Mesenchymal stem cell (in vitro differentiated cells and primary cell): ENCODE results near the gene TACR2.

Source experiments
- DNase-seq: peaks from one replicate; pipeline ENCODE4 v3.0.0-alpha.2; 2013
- H2AFZ ChIP-seq: one replicate; pipeline ENCODE4 v1.6.1; 2013; ENCODE audit warnings: low read depth, mild to moderate bottlenecking, control low read depth, inconsistent platforms, low read length, moderate library complexity
- H2AK5ac ChIP-seq: 2 replicates; pipeline ENCODE4 v1.6.1; 2013; ENCODE audit warnings: low read length, moderate library complexity, mild to moderate bottlenecking, inconsistent platforms; ENCODE audit not compliant: severe bottlenecking
- H2BK120ac ChIP-seq: one replicate; pipeline ENCODE4 v1.6.1; 2013; ENCODE audit warnings: low read depth, mild to moderate bottlenecking, inconsistent platforms, low read length, moderate library complexity
- H2BK12ac ChIP-seq, 2 experiments: one replicate each; pipeline ENCODE4 v1.6.1; 2013; ENCODE audit warnings: inconsistent platforms in 2 of 2, low read length in 2 of 2, mild to moderate bottlenecking in 2 of 2, moderate library complexity in 2 of 2, control low read depth in 1 of 2
- H2BK15ac ChIP-seq: one replicate; pipeline ENCODE4 v1.6.1; 2013; ENCODE audit warnings: mild to moderate bottlenecking, low read depth, inconsistent platforms; ENCODE audit not compliant: poor library complexity, severe bottlenecking
- H2BK5ac ChIP-seq: 2 replicates; pipeline ENCODE4 v1.6.1; 2013; ENCODE audit warnings: low read depth, mild to moderate bottlenecking, low read length, control low read depth, inconsistent platforms; ENCODE audit not compliant: poor library complexity, severe bottlenecking
- H3K14ac ChIP-seq, 2 experiments: one replicate each; pipeline ENCODE4 v1.6.1; 2013; ENCODE audit warnings: inconsistent platforms in 2 of 2, low read length in 2 of 2, control low read depth in 1 of 2, mild to moderate bottlenecking in 1 of 2, moderate library complexity in 1 of 2
- H3K18ac ChIP-seq, 2 experiments: one replicate each; pipeline ENCODE4 v1.6.1; 2013; ENCODE audit warnings: inconsistent platforms in 2 of 2, low read length in 2 of 2, control low read depth in 1 of 2, low read depth in 1 of 2, mild to moderate bottlenecking in 1 of 2
- H3K23ac ChIP-seq, 2 experiments: one replicate each; pipeline ENCODE4 v1.6.1; 2013; ENCODE audit warnings: inconsistent platforms in 2 of 2, low read length in 2 of 2, mild to moderate bottlenecking in 2 of 2, moderate library complexity in 2 of 2, control low read depth in 1 of 2
- H3K27ac ChIP-seq: 2 replicates; pipeline ENCODE4 v1.5.1; 2013; ENCODE audit warnings: mild to moderate bottlenecking, moderate library complexity, low read length, control low read depth, inconsistent platforms; ENCODE audit not compliant: poor library complexity, severe bottlenecking
- H3K27me3 ChIP-seq, 2 experiments: 2 replicates each; pipeline versions ENCODE4 v1.6.1 to v1.7.0; 2013; ENCODE audit warnings: low read length in 2 of 2, mild to moderate bottlenecking in 2 of 2, moderate library complexity in 2 of 2, control low read depth in 1 of 2, inconsistent platforms in 1 of 2; ENCODE audit not compliant: control insufficient read depth in 1 of 2, insufficient read depth in 1 of 2
- H3K36me3 ChIP-seq, 2 experiments: 2 replicates each; pipeline versions ENCODE4 v1.6.1 to v1.7.0; 2013; ENCODE audit warnings: low read length in 2 of 2, control low read depth in 1 of 2, inconsistent platforms in 1 of 2, low read depth in 1 of 2, mild to moderate bottlenecking in 1 of 2; ENCODE audit not compliant: insufficient read depth in 2 of 2, control insufficient read depth in 1 of 2
- H3K4ac ChIP-seq, 2 experiments: one replicate each; pipeline ENCODE4 v1.6.1; 2013; ENCODE audit warnings: inconsistent platforms in 2 of 2, low read length in 2 of 2, mild to moderate bottlenecking in 2 of 2, moderate library complexity in 2 of 2, control low read depth in 1 of 2, low read depth in 1 of 2
- H3K4me1 ChIP-seq: 2 replicates; pipeline ENCODE4 v1.6.1; 2013; ENCODE audit warnings: low read depth, low read length, control low read depth; ENCODE audit not compliant: control insufficient read depth, insufficient read depth
- H3K4me2 ChIP-seq: 2 replicates; pipeline ENCODE4 v1.6.1; 2013; ENCODE audit warnings: low read length, mild to moderate bottlenecking, inconsistent platforms; ENCODE audit not compliant: poor library complexity, severe bottlenecking
- H3K4me3 ChIP-seq, 2 experiments: 2 replicates each; pipeline versions ENCODE4 v1.5.1 to v1.7.0; 2013; ENCODE audit warnings: low read length in 2 of 2, mild to moderate bottlenecking in 2 of 2, control low read depth in 1 of 2, low read depth in 1 of 2; ENCODE audit not compliant: insufficient read depth in 1 of 2
- H3K79me1 ChIP-seq: replicated peaks from 2 replicates; pipeline ENCODE4 v1.6.1; 2013; ENCODE audit warnings: mild to moderate bottlenecking, control low read depth, low read length, inconsistent platforms; ENCODE audit not compliant: poor library complexity, severe bottlenecking
- H3K9ac ChIP-seq: 2 replicates; pipeline ENCODE4 v1.7.0; 2013; ENCODE audit warnings: mild to moderate bottlenecking, low read length, moderate library complexity
- H3K9me3 ChIP-seq: 2 replicates; pipeline ENCODE4 v1.7.0; 2013; ENCODE audit warnings: mild to moderate bottlenecking, low read length; ENCODE audit not compliant: control insufficient read depth
- H4K8ac ChIP-seq: one replicate; pipeline ENCODE4 v1.6.1; 2013; ENCODE audit warnings: inconsistent platforms, mild to moderate bottlenecking, low read length, moderate library complexity
- H4K91ac ChIP-seq: one replicate; pipeline ENCODE4 v1.6.1; 2013; ENCODE audit warnings: mild to moderate bottlenecking, low read length, inconsistent platforms
- WGBS: methylation state at CpG from one replicate; pipeline ENCODE4 v1.1.7; 2013; ENCODE audit warnings: mixed read lengths; 5-methylcytosine and 5-hydroxymethylcytosine counted together

Gene TACR2

DNA sequence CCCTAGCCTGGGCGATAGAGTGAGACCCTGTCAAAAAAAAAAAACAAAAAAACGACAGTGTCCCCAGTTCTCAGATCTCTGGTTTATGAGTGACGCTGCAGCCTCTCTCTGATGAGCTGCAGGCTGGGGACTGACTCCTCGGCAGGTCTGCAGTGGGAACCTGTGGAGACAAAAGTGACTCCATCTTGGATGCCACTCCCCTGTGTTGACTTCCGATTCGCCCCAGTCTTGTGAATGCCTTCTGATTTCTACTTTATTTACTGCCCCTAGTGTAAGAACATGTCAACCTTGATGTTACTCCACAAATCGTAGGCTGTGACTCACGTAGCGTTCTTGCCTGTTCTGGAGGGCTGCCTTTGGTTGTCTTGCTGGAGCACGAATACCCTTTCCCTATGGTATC is 6.2 kb downstream of the TACR2 start:
- Histone ChIP-seq H2BK12ac (no peak overlapping the region), H3K18ac (no peak overlapping the region), H3K4me3 (no peak overlapping the region), H3K4me2 (no peak overlapping the region), H3K4me1 (peaks cover 14% of the 10 kb centered on the region), H4K8ac (no peak overlapping the region), H3K79me1 (no peaks in the 10 kb centered on the region), H3K27me3 (peaks cover 0 to 2% of the 10 kb centered on the region in 2 experiments), H2AK5ac (no peak overlapping the region), H3K23ac (no peak overlapping the region), H2BK120ac (no peak overlapping the region), H3K4ac (no peak overlapping the region), H4K91ac (no peak overlapping the region), H3K27ac (no peak overlapping the region), H3K9me3 (no peaks in the 10 kb centered on the region), H3K9ac (peak overlapping the region; percentile 50), H2BK15ac (no peak overlapping the region), H2BK5ac (no peak overlapping the region), H3K36me3 (peaks cover 0 to 1% of the 10 kb centered on the region in 2 experiments), H2AFZ (no peak overlapping the region), H3K14ac (no peak overlapping the region)
- 91% methylated on average over 10 of the region's 10 CpGs for WGBS
- DNase-seq = no peak

DNA sequence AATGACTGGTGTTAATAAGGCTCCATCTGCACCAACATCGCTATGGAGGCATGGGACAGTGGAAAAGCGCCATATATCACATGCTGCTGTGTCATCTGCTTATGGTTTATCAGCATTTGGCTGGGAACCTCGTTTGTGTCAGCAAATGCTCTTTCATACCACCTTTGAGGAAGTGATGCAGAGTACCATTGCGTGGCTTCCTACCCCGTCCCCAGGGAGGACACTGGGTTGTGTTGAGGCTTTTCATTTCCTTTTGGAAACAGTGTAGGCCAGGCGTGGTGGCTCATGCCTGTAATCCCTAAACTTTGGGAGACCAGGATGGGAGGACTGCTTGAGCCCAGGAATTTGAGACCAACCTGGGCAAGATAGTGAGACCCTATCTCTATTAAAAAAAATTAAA is 6.8 kb downstream of the TACR2 start:
- Histone ChIP-seq H3K14ac (no peak overlapping the region), H3K27ac (no peak overlapping the region), H2BK120ac (no peak overlapping the region), H3K4me3 (no peak overlapping the region), H3K4me2 (no peak overlapping the region), H3K18ac (no peak overlapping the region), H3K9ac (no peak overlapping the region), H2AFZ (no peak overlapping the region), H3K27me3 (no peaks in the 10 kb centered on the region), H3K9me3 (no peaks in the 10 kb centered on the region), H3K23ac (no peak overlapping the region), H2BK12ac (no peak overlapping the region), H3K79me1 (no peaks in the 10 kb centered on the region), H3K4me1 (peaks cover 14% of the 10 kb centered on the region), H4K8ac (no peak overlapping the region), H2BK15ac (no peak overlapping the region), H2BK5ac (no peak overlapping the region), H3K36me3 (peaks cover 0 to 3% of the 10 kb centered on the region in 2 experiments), H4K91ac (no peak overlapping the region), H2AK5ac (no peak overlapping the region), H3K4ac (no peak overlapping the region)
- 78% methylated on average over 6 of the region's 6 CpGs for WGBS
- no peak for DNase-seq

DNA sequence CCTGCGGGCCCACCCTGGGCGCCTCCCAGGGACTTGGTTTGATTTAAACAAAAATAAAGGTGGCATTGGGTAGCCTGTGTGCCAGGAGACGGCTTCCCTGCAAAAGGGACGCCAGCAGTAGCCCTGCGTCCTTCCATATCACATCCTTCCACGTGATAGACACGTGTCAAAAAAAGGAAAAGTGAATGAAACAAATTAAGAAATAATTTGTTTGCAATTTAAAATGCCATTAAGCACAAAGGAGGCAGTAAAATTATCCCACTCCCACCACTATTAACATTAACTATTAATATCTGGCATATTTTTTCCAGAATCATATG is 7.6 kb downstream of the TACR2 start:
- Histone ChIP-seq H2BK120ac (peak overlapping the region; percentile 50), H3K27me3 (no peaks in the 10 kb centered on the region), H3K4ac (no peak overlapping the region), H3K4me2 (peak overlapping the region; percentile 76), H4K91ac (no peak overlapping the region), H2AK5ac (no peak overlapping the region), H3K27ac (no peak overlapping the region), H2BK15ac (peak overlapping the region; percentile 92), H2AFZ (peak overlapping the region; percentile 18), H3K9me3 (no peaks in the 10 kb centered on the region), H3K18ac (no peak overlapping the region), H3K79me1 (no peaks in the 10 kb centered on the region), H3K14ac (no peak overlapping the region), H3K4me3 (peak overlapping the region in 1 of 2 experiments; percentile 72), H3K4me1 (peaks cover 14% of the 10 kb centered on the region), H3K36me3 (peaks cover 3 to 8% of the 10 kb centered on the region in 2 experiments), H4K8ac (peak overlapping the region; percentile 76), H3K23ac (no peak overlapping the region), H2BK12ac (no peak overlapping the region), H2BK5ac (no peak overlapping the region), H3K9ac (peak overlapping the region; percentile 85)
- WGBS = 64% methylated on average over 5 of the region's 7 CpGs
- DNase-seq = no peak

DNA sequence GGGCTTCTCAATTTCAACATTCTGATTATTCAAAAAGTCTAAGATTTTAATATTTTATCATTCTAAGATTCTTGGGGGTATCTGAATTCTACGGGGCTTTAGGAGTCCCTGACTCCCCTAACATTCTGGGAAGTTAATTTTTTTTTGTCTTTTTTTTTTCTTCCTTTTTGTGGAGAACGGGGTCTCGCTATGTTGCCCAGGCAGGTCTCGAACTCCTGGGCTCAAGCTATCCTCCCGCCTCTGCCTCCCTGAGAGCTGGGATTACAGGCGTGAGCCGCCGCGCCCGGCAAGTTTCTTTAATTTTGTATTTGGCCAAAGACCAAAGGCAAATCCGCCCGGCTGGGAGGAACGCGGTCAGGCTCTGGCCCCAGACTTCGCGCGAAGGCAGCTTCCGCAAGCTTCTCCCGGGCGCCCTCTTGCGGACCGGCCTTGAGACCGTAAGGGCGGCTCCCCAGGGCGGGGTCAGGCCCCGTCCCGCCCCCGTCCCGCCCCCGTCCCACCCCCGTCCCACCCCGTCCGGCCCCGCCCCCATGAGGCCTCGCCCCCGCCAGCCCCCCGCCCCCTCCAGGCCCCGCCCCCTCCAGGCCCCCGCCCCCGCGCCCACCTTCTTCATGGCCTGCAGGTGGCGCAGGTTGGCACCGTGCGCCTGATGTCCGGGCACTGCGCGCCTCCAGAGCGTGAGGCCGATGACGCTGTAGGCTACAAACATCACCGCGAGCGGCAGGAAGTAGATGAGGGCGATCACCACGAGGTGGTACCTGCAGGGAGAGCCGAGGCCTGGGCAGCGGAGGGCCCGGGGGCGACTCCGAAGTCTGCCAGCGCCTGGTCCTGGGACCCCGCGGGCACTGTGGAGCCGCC is 8.2 kb downstream of the TACR2 start:
- Histone ChIP-seq H4K91ac (no peak overlapping the region), H3K27me3 (no peaks in the 10 kb centered on the region), H3K23ac (no peak overlapping the region), H2AK5ac (no peak overlapping the region), H2BK15ac (peak overlapping the region; percentile 92), H3K9me3 (no peaks in the 10 kb centered on the region), H2AFZ (peak overlapping the region; percentile 18), H4K8ac (peak overlapping the region; percentile 76), H3K4me3 (peak overlapping the region in 1 of 2 experiments; percentile 72), H3K14ac (no peak overlapping the region), H3K4me1 (peaks cover 14% of the 10 kb centered on the region), H2BK120ac (peak overlapping the region; percentile 50), H3K4ac (no peak overlapping the region), H2BK5ac (no peak overlapping the region), H3K4me2 (peak overlapping the region; percentile 76), H3K27ac (no peak overlapping the region), H2BK12ac (no peak overlapping the region), H3K79me1 (no peaks in the 10 kb centered on the region), H3K36me3 (peaks cover 3 to 9% of the 10 kb centered on the region in 2 experiments), H3K18ac (no peak overlapping the region), H3K9ac (peak overlapping the region; percentile 85)
- DNase-seq = peak; percentile 87
- WGBS = 12% methylated on average over 38 of the region's 64 CpGs
